Peyer's patch (tissue), 4 donors: ENCODE results near the gene CAP2.

Experiments
- CTCF ChIP-seq, 6 experiments: fragments of 450-650 bp in 4 of 6; fragments of 200-600 bp in 2 of 6; sonication (generic) in 1 of 6; IDR thresholded peaks; one replicate each; pipeline ENCODE4 v1.5.1; 2017 to 2019; ENCODE audit warnings: antibody characterized with exemption in 6 of 6, mild to moderate bottlenecking in 3 of 6, moderate library complexity in 1 of 6
- POLR2A ChIP-seq, 2 donors: fragments of 450-650 bp; IDR thresholded peaks; one replicate each; pipeline ENCODE4 v1.5.1; 2017; ENCODE audit warnings: antibody characterized with exemption in 2 of 2, mild to moderate bottlenecking in 2 of 2, moderate library complexity in 2 of 2

GRCh38 chr6:17583811-17584210, 190.4 kb downstream of the CAP2 start:
- no peak for TF ChIP-seq CTCF (IDR thresholded peaks at IDR 0.05)
- TF ChIP-seq POLR2A (IDR thresholded peaks at IDR 0.05) = no peak
